Ishikawa (cell line): ENCODE results near the gene ASZ1.

Source experiments
- CEBPB ChIP-seq: IDR thresholded peaks from 2 replicates; pipeline ENCODE4 v1.6.1; 2012
- CREB1 ChIP-seq: IDR thresholded peaks from 2 replicates; pipeline ENCODE4 v1.6.1; 2012; ENCODE audit warnings: low read depth
- EGR1 ChIP-seq: IDR thresholded peaks from 2 replicates; pipeline ENCODE4 v1.6.1; 2012
- EP300 ChIP-seq: IDR thresholded peaks from 2 replicates; pipeline ENCODE4 v1.6.1; 2012; ENCODE audit warnings: borderline replicate concordance
- FOXM1 ChIP-seq: IDR thresholded peaks from 2 replicates; pipeline ENCODE4 v1.6.1; 2012; ENCODE audit warnings: low read depth, borderline replicate concordance
- MAX ChIP-seq: IDR thresholded peaks from 2 replicates; pipeline ENCODE4 v1.6.1; 2012
- NFIC ChIP-seq: IDR thresholded peaks from 2 replicates; pipeline ENCODE4 v1.6.1; 2012
- RAD21 ChIP-seq: IDR thresholded peaks from 2 replicates; pipeline ENCODE4 v1.6.1; 2012; ENCODE audit warnings: low read depth
- REST ChIP-seq: IDR thresholded peaks from 2 replicates; pipeline ENCODE4 v1.6.1; 2012; ENCODE audit warnings: low read depth, mild to moderate bottlenecking
- TAF1 ChIP-seq: IDR thresholded peaks from 2 replicates; pipeline ENCODE4 v1.6.1; 2012; ENCODE audit warnings: low read depth, mild to moderate bottlenecking
- TCF12 ChIP-seq: IDR thresholded peaks from 2 replicates; pipeline ENCODE4 v1.6.1; 2012; ENCODE audit warnings: low read depth
- TEAD4 ChIP-seq: IDR thresholded peaks from 2 replicates; pipeline ENCODE4 v1.6.1; 2012
- USF1 ChIP-seq: IDR thresholded peaks from 2 replicates; pipeline ENCODE4 v1.6.1; 2012
- YY1 ChIP-seq: IDR thresholded peaks from 2 replicates; pipeline ENCODE4 v1.6.1; 2012; ENCODE audit warnings: low read depth
- ZBTB7A ChIP-seq: IDR thresholded peaks from 2 replicates; pipeline ENCODE4 v1.6.1; 2012; ENCODE audit warnings: low read depth

ASZ1 gene

GRCh38 chr7:117427258-117427701, at the start of gene ASZ1:
TSS of gene ASZ1 (minus strand) at chr7:117427493. CDS start at chr7:117427460, 33 bp downstream.
- TF ChIP-seq TEAD4 (no peak), ZBTB7A (no peak), EGR1 (no peak), CREB1 (no peak), EP300 (no peak), YY1 (no peak), REST (no peak), CEBPB (no peak), TAF1 (no peak), RAD21 (no peak), TCF12 (no peak), USF1 (no peak), FOXM1 (no peak), MAX (no peak), NFIC (no peak)

GRCh38 chr7:117476557-117477215, 49.4 kb upstream of the ASZ1 start:
- TF ChIP-seq USF1 (no peak), CEBPB (no peak), TEAD4 (no peak), NFIC (no peak), YY1 (no peak), TAF1 (no peak), ZBTB7A (no peak), TCF12 (no peak), CREB1 (no peak), REST (no peak), RAD21 (no peak), EP300 (no peak), MAX (no peak), FOXM1 (no peak), EGR1 (no peak)

GRCh38 chr7:117472335-117472734, 45.0 kb upstream of the ASZ1 start:
- TF ChIP-seq TAF1, result no peak
- TF ChIP-seq RAD21, result no peak
- no peak for TF ChIP-seq USF1
- TF ChIP-seq REST, result no peak
- TF ChIP-seq EGR1, result no peak
- TF ChIP-seq FOXM1, result no peak
- no peak for TF ChIP-seq TEAD4
- TF ChIP-seq MAX, result no peak

GRCh38 chr7:117470777-117471176, 43.5 kb upstream of the ASZ1 start:
- no peak for TF ChIP-seq REST
- TF ChIP-seq TAF1, result no peak
- TF ChIP-seq ZBTB7A, result no peak
- TF ChIP-seq EGR1, result no peak
- no peak for TF ChIP-seq NFIC
- TF ChIP-seq MAX, result no peak
- TF ChIP-seq CEBPB, result no peak
